Left lobe of liver (tissue), 2 donors: ENCODE measurements around the gene RIC8A. TPM values are rescaled to one million over a fixed set of nuclear protein-coding genes. Genes with fewer than 3 reads are reported as not detected.
"Not testable (repeated sequence)": the region's sequence is repeated elsewhere in the genome, so short reads cannot be mapped to it uniquely, and the experiment has no call there.

Experiments used
- ATAC-seq: fragments of 200-7000 bp; cut with Tn5 transposase; one replicate; pipeline ENCODE4 v1.9.1; 2020; ENCODE audit warnings: mild to moderate bottlenecking, moderate library complexity
- DNase-seq: peaks from one replicate; pipeline ENCODE4 v3.0.0-alpha.2; 2020; ENCODE audit warnings: low spot score
- total RNA-seq: library from RNA; stranded (reverse); gene quantifications from one replicate; pipeline ENCODE4 v1.2.1, GENCODE V29; 2021
- donor health status: DM: no; HTN: no; CAD: no; lungs with moderate emphysema.
- donor health status: DM: no; HTN: yes; CAD: no.

Gene RIC8A
- 31.4 TPM for total RNA-seq

GRCh38 chr11:207208-207862, at the start of gene RIC8A, which contains the start of gene BET1L:
RIC8A (plus strand) TSS chr11:207708; CDS start chr11:208855, 1,147 bp downstream.
BET1L (minus strand) TSS chr11:207399; CDS start chr11:207321, 78 bp downstream.
- DNase-seq (peak; percentile 95), ATAC-seq (peak; percentile 88)

DNA sequence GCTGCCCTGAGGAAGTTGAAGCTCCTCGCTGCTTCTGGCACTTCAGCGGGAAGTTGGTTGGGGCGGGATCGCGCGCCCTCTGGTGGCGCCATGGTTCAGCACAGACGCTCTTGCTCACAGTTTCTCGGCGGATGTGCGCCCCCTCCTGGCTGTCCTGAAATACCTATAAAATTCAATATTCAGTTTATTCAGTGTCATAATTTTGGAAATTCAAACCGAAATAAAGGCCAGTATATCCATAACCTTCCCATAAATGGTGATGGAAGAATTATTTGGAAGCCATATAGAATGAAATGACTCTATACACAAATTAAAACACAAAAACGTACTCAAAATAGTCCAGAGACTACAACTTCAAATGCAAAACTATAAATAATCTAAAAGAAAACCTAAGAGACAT, 27.3 kb upstream of the RIC8A start:
- not testable (repeated sequence) for DNase-seq, ATAC-seq

GRCh38 chr11:189200-189783, 18.2 kb upstream of the RIC8A start:
- peak; percentile 46 for DNase-seq
- ATAC-seq, result peak; percentile 35

- ATAC-seq (peak; percentile 76), DNase-seq (peak; percentile 53)
Observed at GRCh38 chr11:189843-190311, 17.6 kb upstream of the RIC8A start.

DNA sequence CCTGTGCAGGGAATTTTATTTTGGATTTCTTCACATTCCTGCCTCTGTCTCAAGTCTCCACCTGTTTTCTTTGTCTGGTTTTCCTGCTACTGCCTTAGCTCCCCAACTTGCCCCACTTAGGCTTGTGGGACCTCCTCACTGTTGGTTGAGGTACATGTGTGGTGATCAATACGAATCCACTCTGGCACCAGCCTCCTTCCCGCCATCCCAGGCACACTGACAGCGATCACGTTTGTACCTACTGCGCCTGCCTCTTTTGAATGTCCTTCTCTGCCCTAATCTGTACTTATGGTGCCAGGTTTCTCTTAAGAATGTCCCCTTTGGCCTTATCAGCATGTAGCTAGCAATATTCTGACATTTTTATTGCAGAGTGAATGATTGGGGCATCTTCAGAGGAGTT, 17.0 kb upstream of the RIC8A start:
- not testable (repeated sequence) for DNase-seq, ATAC-seq

DNA sequence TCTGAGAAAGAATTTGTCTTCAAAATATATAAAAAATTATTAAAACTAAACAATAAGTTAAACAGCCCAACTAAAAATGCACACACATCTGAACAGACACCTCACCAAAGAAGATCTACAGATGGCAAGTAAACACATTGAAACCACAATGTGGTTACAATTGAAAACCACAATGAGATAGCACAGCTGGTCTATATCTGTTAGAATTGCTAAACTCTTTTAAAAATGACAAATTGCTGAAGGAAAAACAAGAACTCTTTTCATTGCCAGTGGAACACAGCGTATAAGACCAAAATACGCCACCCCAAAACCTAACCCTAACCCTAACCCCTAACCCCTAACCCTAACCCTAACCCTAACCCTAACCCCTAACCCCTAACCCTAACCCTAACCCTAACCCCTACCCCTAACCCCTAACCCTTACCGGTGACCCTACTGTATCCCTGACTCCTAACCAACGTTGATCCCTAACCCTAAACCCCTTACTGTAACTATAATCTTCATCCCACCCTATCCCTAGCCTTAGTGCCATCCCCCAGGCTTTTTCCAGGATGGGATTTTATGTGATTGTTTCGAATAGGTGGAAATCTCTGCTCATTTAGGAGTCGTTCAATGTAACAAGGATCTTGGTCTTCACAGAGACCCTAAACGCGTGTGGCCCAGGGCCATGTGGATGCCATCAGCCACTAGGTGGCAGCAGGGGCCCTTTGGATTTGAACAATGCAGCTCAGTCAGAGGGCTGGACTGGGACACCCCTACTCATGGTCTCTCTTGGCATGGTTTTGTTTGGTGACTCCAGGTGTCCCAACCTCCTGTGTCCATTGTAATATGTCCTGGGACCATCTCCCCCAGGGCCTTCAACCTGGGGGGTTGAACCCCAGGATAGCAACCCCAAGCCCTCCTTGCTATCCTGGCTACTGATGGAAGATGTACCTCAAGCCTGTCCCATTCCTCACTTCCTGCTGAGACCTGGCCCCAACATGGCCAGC, 15.7 kb upstream of the RIC8A start:
- DNase-seq, result not testable (repeated sequence)
- peak; percentile 79 for ATAC-seq

DNA sequence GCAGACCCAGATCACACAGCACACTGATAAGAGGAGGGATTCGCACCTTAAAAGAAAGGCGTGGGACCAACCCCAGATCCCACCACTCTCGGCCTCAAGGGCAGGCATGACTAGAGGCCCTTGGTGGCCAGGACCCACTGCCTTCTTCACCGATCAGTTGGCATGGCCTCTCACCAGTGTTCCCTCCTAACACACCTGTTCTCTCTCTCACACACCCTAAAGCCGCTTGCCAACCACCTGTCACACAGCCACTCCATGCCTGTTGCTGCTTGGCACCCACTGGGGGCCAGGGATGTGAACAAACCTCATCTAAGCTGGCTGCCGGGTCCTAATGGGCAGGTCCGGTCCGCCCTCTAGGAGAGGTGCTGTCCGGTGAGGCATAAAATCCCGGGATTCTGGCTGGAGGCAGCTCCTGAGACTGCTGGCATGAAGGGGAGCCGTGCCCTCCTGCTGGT, 14.8 kb upstream of the RIC8A start, which contains the start of gene SCGB1C1:
TSS of gene SCGB1C1 (plus strand) at position 405 of the 455 bp plus-strand sequence. CDS start at position 427, 22 bp downstream.
- DNase-seq, ATAC-seq: not testable (repeated sequence)

DNA sequence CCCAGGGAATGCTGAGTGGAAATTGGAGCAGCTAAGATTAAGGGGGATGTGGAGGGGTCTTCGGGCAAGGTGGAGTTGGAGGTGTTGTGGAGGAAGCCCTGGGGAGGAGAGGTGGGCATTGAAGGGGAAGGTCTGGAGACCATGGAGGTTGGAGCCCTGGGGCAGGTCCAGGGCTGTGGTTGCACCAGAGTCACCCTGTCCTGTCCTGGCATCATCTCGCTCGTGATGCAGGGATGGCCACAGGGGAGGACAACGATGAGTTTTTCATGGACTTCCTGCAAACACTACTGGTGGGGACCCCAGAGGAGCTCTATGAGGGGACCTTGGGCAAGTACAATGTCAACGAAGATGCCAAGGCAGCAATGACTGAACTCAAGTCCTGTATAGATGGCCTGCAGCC, 14.0 kb upstream of the RIC8A start:
- ATAC-seq, result peak; percentile 15
- DNase-seq, result peak; percentile 43

DNA sequence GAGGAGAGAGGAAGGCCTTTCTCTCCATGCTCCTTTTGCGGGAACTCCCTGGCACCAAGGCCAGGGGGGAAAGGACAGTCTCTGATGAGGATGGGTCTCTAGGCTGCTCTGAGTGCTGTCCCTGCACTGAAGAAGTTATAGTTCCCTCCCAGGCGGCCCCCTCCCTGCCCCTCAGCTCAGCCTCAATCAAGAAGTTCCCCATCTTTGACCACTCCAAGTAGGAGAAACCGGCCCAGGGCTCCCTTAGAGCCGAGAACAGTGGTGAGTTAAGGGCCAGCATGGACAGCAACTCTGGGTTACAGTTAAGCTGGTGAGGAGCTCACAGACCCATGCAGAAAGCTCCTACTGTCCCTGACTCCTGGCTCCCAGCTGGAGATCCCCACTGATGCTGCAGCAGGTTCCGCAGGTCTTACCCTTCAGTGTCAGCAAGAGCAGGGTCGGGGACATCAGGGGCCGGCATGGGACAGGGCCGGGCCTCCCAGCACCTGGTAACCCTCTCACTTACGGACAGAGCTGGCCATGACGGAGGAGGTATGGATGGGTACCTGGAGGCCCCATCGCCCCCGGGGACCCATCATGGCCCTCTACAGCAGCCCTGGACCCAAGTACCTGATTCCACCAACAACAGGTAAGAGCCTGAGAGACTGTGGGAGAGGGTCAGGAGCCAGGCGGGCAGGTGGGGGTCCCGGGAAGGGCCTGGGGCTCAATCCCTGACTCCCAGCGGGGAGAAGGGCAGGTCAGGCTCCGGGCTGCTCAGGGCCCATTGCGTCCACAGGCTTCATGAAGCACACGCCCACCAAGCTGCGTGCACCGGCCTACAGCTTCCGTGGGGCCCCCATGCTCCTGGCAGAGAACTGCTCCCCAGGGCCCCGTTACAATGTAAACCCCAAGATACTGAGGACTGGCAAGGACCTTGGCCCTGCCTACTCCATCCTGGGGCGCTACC, 10.4 kb upstream of the RIC8A start:
- peak; percentile 41 for DNase-seq
- ATAC-seq, result no peak

- ATAC-seq, result no peak
- no peak for DNase-seq
Observed at GRCh38 chr11:197741-198235, 9.7 kb upstream of the RIC8A start.

DNA sequence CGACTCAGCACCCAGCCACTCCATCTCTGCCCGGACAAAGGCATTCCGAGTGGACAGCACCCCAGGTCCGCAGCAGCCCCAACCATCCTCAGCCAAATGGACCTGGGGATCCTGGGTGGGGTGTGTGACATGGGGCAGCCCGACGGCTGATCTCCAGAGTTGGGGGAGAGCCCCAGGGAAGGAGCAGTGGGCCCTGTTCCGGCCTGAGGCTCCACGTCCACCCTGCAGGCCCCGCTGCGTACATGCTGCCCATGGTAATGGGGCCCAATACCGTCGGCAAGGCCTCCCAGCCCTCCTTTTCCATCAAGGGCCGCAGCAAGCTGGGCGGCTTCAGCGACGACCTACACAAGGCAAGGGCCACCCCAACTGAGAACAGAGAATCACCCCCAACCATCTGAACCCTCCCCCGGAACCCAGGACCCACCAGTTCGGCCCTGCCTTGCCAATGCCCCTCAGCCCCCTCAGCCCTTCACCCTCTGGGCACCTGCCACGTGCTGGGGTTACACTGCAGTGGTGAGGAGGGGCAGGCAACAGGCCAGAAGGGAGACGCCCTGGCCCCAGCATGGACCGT, 9.2 kb upstream of the RIC8A start:
- DNase-seq (peak; percentile 44), ATAC-seq (no peak)

GRCh38 chr11:199004-199581, 8.4 kb upstream of the RIC8A start:
- no peak for ATAC-seq
- DNase-seq, result peak; percentile 45

- peak; percentile 32 for ATAC-seq
- DNase-seq, result peak; percentile 44
Observed at GRCh38 chr11:199782-200181, 7.7 kb upstream of the RIC8A start.

GRCh38 chr11:200224-201003, 7.1 kb upstream of the RIC8A start:
- no peak for ATAC-seq
- DNase-seq, result peak; percentile 42

- no peak for DNase-seq
- ATAC-seq, result no peak
Observed at GRCh38 chr11:201966-202365, 5.5 kb upstream of the RIC8A start.

- DNase-seq, result peak; percentile 35
- no peak for ATAC-seq
Observed at GRCh38 chr11:202490-202889, 5.0 kb upstream of the RIC8A start.

GRCh38 chr11:203056-203944, 4.2 kb upstream of the RIC8A start:
- no peak for ATAC-seq
- peak; percentile 41 for DNase-seq
